Measurements from ENCODE around the gene KCNK3. TPM values are rescaled to one million over a fixed set of nuclear protein-coding genes. Genes with fewer than 3 reads are reported as not detected.
A peak's percentile ranks its signal among the peaks of the same experiment; 100 is the strongest.
"Not testable (repeated sequence)": the region's sequence is repeated elsewhere in the genome, so short reads cannot be mapped to it uniquely, and the experiment has no call there.

KCNK3 gene
- total RNA-seq, 1 experiment from 2014 or later, result 0.05 TPM

DNA sequence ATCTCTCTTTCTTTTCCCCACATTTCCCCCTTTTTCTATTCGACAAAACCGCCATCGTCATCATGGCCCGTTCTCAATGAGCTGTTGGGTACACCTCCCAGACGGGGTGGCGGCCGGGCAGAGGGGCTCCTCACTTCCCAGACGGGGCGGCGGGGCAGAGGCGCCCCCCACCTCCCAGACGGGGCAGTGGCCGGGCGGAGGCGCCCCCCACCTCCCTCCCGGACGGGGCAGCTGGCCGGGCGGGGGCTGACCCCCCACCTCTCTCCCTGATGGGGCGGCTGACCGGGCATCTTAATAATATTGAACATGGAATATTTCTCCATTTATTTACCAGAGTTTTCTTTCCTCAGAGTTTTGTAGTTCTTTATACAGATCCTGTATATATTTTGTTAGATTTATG lies 27.2 kb upstream of the KCNK3 start:
- DNase-seq (ENCODE audit: low spot score), result not testable (repeated sequence)

DNA sequence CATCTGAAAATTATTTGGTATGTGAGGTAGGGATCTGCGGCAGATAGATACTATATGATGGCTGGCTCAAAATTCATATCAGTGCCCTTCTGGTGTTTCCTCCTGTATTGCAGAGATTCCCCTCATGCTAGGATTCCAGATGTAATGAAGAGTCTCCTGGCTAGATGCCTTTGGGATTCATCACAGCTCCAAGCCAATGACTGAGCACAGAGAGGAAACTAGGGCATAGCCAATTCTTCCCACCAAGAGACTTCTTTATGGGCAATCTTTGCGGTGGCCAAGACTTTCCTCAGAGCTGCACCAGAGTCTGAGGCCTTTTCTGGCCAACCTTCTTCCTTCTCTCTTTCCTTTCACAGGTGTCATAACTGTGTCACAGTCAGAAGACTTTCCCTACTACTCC lies 25.9 kb upstream of the KCNK3 start:
- no peak for DNase-seq (ENCODE audit: low spot score)

DNA sequence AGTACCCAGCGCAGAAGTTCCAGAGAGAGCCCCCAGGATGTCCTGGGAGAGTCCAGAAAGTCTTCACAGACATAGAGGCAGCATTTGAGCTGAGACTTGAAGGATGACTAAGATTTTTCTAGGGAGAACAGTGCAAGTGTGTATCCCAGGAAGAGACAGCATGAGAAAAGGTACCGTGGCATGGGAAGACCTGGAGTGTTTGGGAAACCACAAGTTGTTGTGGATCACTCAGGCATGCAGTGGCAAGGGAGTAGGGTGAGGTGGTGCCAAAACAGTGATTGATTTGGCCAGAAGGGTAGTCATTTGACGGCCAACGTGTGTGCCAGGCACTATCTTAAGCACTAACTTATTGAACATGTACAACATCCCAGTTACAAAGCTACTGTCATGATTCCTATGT lies 24.5 kb upstream of the KCNK3 start:
- DNase-seq (ENCODE audit: low spot score), result no peak

- no peak for DNase-seq (ENCODE audit: low spot score)
Observed at GRCh38 chr2:26668856-26669750, 23.4 kb upstream of the KCNK3 start.

DNA sequence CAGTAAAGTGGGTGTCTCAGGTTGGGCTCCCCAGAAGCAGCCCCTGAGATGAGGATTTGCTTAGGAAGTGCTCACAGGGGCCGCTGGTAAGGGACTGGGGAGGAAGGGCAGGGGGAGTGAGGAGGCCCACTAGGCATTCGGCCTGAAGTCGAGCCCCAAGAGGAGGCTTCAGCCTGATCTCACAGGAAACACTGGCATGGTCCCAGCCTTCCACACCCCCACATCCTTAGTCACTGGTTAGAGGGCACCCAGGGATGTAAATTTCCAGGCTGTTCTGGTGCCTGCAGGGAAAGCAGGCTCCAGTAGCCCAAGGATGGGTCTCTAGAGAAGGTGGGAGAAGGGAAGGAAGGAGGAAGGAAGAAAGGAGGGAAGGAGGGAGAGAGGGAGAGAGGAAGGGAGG lies 22.4 kb upstream of the KCNK3 start:
- DNase-seq (ENCODE audit: low spot score), result peak; percentile 40

GRCh38 chr2:26670931-26671460 lies 21.5 kb upstream of the KCNK3 start:
- DNase-seq (ENCODE audit: low spot score), result no peak

GRCh38 chr2:26671691-26672090 lies 20.8 kb upstream of the KCNK3 start:
- no peak for DNase-seq (ENCODE audit: low spot score)

- DNase-seq (ENCODE audit: low spot score), result no peak
Observed at GRCh38 chr2:26672112-26672817, 20.3 kb upstream of the KCNK3 start.

DNA sequence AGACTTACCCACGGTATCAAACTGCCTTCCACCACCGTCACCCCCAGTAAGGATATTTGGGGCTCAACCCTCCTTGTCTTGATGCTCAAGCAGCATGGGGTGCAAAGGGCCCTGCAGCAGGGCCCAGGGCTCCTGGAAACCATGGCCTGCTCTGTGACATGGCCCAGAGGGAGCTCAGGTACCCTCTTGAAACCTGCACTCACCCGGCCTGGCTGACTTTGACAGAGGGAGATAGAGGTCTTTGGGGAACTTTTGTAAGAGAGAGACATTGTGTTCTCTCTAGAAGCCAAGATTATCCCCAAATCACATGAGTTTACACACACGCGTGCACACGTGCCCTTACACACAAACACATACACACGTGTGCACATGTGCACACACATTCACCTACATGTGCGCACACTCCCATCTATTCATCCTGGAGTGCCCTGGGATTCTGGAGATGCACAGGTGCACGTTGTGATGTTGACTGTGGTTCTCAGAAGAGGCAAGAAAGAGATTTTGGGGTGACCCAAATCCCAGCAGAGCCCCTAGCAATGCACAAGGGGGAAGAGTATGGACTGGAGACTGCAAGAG lies 19.6 kb upstream of the KCNK3 start:
- no peak for DNase-seq (ENCODE audit: low spot score)

GRCh38 chr2:26674002-26674751 lies 18.3 kb upstream of the KCNK3 start:
- no peak for DNase-seq (ENCODE audit: low spot score)

GRCh38 chr2:26674771-26675170 lies 17.8 kb upstream of the KCNK3 start:
- no peak for DNase-seq (ENCODE audit: low spot score)

DNA sequence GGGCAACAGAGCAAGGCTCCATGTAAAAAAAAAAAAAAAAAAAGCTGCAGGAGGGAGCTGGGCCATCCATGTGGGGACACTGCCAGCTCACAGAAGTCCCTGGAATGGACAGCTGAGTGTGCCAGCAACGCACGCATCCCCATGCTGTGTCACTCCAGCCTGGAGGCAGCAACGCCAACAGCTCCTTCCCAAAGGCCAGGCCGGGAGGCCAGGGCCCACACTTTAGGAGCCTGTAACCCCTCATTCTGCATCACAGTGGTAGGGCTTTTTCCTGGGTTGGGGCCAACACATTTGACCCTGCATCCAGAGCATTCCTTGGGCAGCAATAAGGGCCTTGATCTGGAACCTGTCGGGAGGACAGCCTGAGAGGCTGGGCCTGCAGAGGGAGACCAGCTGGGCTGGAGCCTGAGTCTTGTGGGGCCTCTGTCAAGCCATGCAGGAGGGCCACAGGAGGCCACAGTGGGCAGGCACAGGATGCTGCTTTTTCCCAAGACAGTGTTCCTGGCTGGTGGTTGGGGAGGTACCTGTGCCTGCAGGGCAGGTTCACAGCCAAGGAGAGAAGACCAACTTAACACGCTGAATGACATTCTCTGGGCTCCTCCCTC lies 16.8 kb upstream of the KCNK3 start:
- DNase-seq (ENCODE audit: low spot score), result no peak

GRCh38 chr2:26678035-26678434 lies 14.5 kb upstream of the KCNK3 start:
- no peak for DNase-seq (ENCODE audit: low spot score)

DNA sequence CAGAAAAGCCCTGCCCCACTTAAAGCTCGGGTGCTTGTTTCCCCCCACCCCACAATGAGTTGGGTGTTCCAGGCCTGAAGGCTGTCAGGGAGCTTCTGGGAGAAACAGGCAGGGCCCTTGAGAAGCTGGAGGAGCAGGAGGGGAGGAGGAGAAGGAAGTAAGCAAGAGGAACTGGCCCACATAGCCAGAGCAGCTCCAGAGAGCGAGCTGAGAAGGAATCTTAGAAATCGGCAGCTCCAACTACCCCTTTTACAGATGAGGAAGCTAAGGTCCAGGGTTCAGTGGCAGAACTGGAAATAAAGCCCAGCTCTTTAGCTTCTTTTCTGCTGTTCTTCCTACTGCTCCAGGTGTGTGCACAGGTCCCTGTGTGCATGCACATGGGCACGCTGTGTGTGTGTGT lies 12.7 kb upstream of the KCNK3 start:
- DNase-seq (ENCODE audit: low spot score), result no peak

DNA sequence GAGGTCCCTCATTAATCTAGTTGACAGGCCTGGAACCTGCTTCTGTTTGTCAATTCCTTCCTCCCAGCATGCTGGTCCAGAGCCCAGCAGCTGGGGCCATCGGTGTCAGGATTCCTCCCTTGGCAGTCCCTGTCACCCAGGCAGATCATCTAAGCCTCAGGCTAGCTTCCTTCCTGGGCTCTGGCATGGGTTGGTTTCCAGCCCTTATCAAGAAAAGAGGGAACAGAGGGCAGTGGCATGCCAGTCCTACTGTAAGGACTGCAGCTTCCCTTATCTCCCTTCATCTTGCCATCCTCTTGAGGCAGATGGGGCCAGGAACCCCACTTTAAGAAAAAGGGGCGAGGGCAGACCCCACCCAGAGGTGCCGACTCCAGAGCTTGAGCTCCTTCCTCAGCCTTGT lies 10.9 kb upstream of the KCNK3 start:
- no peak for DNase-seq (ENCODE audit: low spot score)

GRCh38 chr2:26682155-26682554 lies 10.4 kb upstream of the KCNK3 start:
- DNase-seq (ENCODE audit: low spot score), result no peak

- DNase-seq (ENCODE audit: low spot score), result no peak
Observed at GRCh38 chr2:26683583-26683982, 8.9 kb upstream of the KCNK3 start.

- DNase-seq (ENCODE audit: low spot score), result no peak
Observed at GRCh38 chr2:26685341-26685740, 7.2 kb upstream of the KCNK3 start.

DNA sequence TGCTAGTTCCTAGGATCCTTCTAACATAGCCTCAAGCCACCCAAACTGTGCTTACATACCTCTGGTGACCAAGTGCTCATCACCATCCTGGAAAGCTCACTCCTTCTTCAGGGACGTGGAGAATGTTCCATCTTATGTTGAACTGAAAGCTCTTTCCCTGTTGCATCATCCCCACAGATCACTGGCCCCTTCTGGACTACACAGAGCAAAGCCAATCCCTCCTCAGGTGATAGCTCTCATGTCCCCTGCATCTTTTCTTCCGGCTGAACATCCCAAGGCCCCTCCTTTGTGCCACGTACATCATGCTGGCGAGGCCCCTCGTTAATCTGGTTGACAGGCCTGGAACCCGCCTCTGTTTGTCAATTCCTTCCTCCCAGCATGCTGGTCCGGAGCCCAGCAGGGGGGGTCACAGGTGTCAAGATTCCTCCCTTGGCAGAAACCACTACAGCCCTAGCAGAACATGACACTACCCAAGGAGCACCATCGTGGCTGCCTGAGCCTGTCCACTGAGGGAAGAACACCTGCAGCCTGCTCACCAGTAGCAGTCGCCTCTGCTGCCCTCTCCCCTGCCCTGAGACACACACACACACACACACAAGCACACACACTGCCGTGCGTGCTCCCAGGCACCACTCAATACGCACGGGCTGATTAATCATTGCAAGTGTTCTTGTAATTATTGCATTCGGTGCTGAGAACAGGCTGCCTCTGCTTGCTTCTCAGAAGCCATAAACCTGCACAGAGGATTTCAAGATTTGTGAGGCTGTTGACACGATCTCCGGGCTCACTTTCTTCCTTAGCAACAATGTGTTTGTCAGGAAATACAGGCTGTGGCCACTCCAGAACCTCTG lies 6.3 kb upstream of the KCNK3 start:
- DNase-seq (ENCODE audit: low spot score), result no peak

DNA sequence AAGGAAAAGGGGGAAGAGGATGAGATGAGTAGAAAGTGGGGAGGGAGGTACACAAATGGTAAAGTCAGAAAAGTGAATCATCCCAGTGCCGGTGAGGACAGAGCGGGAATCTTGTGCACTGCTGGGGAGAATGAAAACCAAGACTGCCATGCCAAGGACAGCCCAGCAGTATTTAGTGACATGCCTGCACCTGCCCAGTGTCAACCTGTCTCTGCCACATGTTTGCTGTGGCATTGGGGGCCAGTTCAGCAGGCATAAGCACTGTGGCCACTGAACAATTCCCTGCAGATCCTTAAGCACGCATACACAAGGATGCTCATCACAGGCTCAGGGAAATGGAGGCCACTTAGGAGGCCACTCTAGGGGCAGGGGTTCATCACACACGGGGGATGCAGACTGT lies 5.2 kb upstream of the KCNK3 start:
- no peak for DNase-seq (ENCODE audit: low spot score)

DNA sequence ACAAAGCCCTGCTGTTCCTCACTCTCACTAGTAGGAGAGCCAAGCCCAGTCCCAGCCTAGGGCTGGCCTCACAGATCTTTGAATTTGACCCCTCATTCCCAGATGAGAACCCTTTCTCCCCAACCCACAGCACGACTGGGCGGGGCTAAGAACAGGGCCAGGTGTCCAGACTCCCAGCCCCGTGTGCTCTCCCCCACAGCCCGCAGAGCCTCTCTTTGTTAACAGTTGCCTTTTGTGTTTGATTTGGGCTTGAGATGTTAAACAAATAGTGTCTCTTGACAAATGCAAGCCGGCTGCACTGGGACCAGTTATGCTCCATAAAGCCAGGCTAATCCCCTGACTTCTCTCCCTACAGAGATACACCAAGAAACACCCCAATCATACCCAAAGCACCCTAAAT lies 4.7 kb upstream of the KCNK3 start:
- no peak for DNase-seq (ENCODE audit: low spot score)

Data from A172 (cell line).